ENCODE results near the gene TIMM8B.
"Not testable (repeated sequence)": the region's sequence is repeated elsewhere in the genome, so short reads cannot be mapped to it uniquely, and the experiment has no call there.

Gene TIMM8B

DNA sequence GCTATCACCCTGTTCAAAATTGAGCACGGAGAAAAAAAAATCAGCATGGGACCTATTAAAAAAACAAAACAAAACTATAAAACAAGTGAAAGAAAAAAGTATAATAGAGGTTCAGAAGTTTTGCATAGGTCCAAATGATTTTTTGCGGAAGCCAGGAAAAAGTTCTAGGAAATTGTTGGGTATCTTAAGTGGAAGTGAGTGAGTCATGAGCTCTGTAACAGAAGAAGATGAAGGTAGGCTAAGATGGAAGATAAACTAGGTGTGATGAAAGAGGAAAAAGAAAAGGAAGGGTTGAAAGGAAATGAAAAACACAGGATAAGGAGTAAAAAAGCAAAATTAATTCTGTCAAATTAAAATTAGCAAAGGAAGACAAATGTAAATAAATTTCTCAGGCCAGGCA lies 27.9 kb upstream of the TIMM8B start:
- Histone ChIP-seq H3K27ac (ENCODE audit: low read depth, low read length, severe bottlenecking) (no peak overlapping the region), H3K9me3 (ENCODE audit: control insufficient read depth, low read length) (no peaks in the 10 kb centered on the region), H3K36me3 (ENCODE audit: control insufficient read depth, insufficient read depth, low read length) (no peaks in the 10 kb centered on the region), H3K4me1 (ENCODE audit: control insufficient read depth, insufficient read depth, low read length, poor library complexity, severe bottlenecking) (no peaks in the 10 kb centered on the region), H3K4me3 (ENCODE audit: extremely low read depth, insufficient read depth, low read length, poor library complexity, severe bottlenecking) (no peak overlapping the region)
- WGBS, 2 experiments (ENCODE audit: insufficient coverage in 2 of 2), result 70 to 100% methylated on average over 1 of the region's 2 CpGs

DNA sequence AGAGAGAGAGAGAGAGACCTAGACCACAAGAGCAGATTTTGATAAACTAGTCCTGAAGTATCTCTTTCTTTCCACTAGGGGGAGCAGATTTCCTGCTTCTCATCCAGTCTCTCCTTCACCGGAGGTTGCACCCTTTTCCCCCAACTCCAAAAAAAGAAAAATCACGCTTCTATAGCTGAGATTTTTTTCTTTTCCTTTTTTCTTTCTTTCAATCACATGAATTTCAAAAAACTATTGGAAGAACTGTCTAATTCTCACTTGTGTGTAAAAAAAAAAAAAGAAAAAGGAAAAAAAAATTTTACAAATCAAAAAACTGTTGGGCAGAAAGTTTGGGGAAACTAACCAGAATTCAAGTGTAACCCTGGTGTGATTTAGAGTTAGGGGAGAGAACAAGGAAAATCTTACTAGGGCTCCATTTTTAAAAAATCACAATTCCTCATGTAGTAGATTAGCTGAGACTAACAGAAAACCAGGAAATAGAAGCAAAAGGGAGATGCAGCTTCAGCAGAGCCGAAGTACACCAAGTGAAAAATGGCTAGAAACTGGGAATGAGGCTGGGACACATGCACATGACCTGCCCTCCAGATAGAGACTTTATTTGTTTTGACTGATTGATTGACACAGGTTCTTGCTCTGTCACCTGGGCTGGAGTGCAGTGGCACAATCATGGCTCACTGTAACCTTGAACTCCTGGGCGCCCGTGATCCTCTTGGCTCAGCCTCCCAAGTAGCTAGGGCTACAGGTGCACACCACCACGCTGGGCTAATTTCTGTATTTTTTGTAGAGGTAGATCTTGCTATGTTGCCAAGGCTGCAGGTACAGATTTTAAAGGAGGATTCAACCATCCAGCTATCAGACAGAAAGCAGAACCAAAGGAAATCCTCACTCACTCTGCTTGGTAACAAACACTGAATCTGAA lies 27.2 kb upstream of the TIMM8B start:
- Histone ChIP-seq H3K9me3 (ENCODE audit: control insufficient read depth, low read length) (no peaks in the 10 kb centered on the region), H3K4me1 (ENCODE audit: control insufficient read depth, insufficient read depth, low read length, poor library complexity, severe bottlenecking) (no peaks in the 10 kb centered on the region), H3K27ac (ENCODE audit: low read depth, low read length, severe bottlenecking) (no peak overlapping the region), H3K4me3 (ENCODE audit: extremely low read depth, insufficient read depth, low read length, poor library complexity, severe bottlenecking) (no peak overlapping the region), H3K36me3 (ENCODE audit: control insufficient read depth, insufficient read depth, low read length) (no peaks in the 10 kb centered on the region)
- WGBS, 2 experiments (ENCODE audit: insufficient coverage in 2 of 2), result 68 to 79% methylated on average over 4 of the region's 6 CpGs

- H3K9me3 ChIP-seq (ENCODE audit: control insufficient read depth, low read length), result no peaks in the 10 kb centered on the region
- 86 to 89% methylated on average over 6 of the region's 8 CpGs for WGBS, 2 experiments (ENCODE audit: insufficient coverage in 2 of 2)
Observed at GRCh38 chr11:112106070-112106469, 19.5 kb upstream of the TIMM8B start.

GRCh38 chr11:112103446-112103845 lies 16.9 kb upstream of the TIMM8B start:
- H3K9me3 ChIP-seq (ENCODE audit: control insufficient read depth, low read length), result no peaks in the 10 kb centered on the region
- no CpG with 5 or more reads among the region's 6 CpGs for WGBS, 2 experiments (ENCODE audit: insufficient coverage in 2 of 2)

More at GRCh38 chr11:112106070-112106469, 19.5 kb upstream of the TIMM8B start:
- Histone ChIP-seq H3K4me3 (ENCODE audit: extremely low read depth, insufficient read depth, low read length, poor library complexity, severe bottlenecking) (no peak overlapping the region), H3K36me3 (ENCODE audit: control insufficient read depth, insufficient read depth, low read length) (no peaks in the 10 kb centered on the region), H3K27ac (ENCODE audit: low read depth, low read length, severe bottlenecking) (no peak overlapping the region), H3K4me1 (ENCODE audit: control insufficient read depth, insufficient read depth, low read length, poor library complexity, severe bottlenecking) (no peaks in the 10 kb centered on the region)

DNA sequence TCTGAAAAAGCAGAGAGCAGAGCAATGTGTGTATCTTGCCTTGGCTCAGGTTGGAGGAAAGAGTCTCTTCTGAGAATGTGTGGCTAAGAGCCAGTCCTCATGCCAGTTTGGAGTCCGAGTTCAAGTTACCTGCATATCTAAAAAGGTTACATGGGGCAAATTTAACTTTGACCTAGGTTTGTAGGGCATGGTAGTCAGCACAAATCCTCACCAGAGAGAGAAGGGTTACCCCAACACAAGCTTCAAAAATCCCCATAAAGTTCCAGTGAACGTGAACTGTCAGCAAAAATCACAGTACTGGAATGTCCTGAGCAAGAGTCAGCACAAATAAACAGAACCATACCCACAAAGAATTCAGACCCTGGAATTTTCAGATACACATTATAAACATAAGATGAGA lies 13.9 kb upstream of the TIMM8B start:
- H3K9me3 ChIP-seq (ENCODE audit: control insufficient read depth, low read length), result no peaks in the 10 kb centered on the region

More at GRCh38 chr11:112103446-112103845, 16.9 kb upstream of the TIMM8B start:
- Histone ChIP-seq H3K4me1 (ENCODE audit: control insufficient read depth, insufficient read depth, low read length, poor library complexity, severe bottlenecking) (no peaks in the 10 kb centered on the region), H3K4me3 (ENCODE audit: extremely low read depth, insufficient read depth, low read length, poor library complexity, severe bottlenecking) (no peak overlapping the region), H3K36me3 (ENCODE audit: control insufficient read depth, insufficient read depth, low read length) (no peaks in the 10 kb centered on the region), H3K27ac (ENCODE audit: low read depth, low read length, severe bottlenecking) (no peak overlapping the region)

DNA sequence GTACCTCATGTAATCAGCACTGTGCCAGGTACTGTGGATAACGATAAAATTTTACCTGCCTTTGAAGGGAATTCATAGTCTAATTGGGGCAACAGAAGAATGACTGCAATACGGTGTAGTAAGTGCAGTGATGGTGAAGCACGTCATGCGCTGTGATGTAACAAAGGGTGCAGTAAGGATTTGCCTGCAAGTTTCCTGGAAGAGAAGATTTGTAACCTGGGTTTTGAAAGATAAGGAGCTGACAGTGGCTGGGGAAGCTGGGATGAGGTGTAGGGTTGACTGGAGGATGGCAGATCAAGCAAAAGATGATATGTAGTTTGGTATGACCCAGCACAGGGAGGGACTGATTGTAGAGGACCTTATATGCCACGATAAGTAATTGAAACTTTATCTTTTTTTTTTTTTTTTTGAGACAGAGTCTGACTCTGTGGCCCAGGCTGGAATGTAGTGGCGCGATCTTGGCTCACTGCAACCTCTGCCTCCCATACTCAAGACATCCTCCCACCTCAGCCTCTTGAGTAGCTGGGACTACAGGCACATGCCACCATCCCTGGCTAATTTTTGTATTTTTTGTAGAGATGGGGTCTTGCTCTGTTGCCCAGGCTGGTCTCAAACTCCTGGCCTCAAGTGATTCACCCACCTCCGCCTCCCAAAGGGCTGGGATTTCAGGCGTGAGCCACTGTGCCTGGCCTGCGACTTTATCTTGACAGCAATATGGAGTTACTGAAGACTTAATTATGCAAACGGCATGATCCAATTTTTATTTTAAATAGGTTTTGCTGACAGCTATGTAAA lies 11.4 kb upstream of the TIMM8B start:
- Histone ChIP-seq H3K27ac (ENCODE audit: low read depth, low read length, severe bottlenecking) (no peak overlapping the region), H3K4me3 (ENCODE audit: extremely low read depth, insufficient read depth, low read length, poor library complexity, severe bottlenecking) (no peak overlapping the region), H3K4me1 (ENCODE audit: control insufficient read depth, insufficient read depth, low read length, poor library complexity, severe bottlenecking) (no peaks in the 10 kb centered on the region), H3K36me3 (ENCODE audit: control insufficient read depth, insufficient read depth, low read length) (peaks cover 36% of the 10 kb centered on the region), H3K9me3 (ENCODE audit: control insufficient read depth, low read length) (no peaks in the 10 kb centered on the region)
- 95 to 96% methylated on average over 8 of the region's 11 CpGs for WGBS, 2 experiments (ENCODE audit: insufficient coverage in 2 of 2)

More for the DNA sequence above, 13.9 kb upstream of the TIMM8B start:
- Histone ChIP-seq H3K4me1 (ENCODE audit: control insufficient read depth, insufficient read depth, low read length, poor library complexity, severe bottlenecking) (no peaks in the 10 kb centered on the region), H3K4me3 (ENCODE audit: extremely low read depth, insufficient read depth, low read length, poor library complexity, severe bottlenecking) (no peak overlapping the region), H3K36me3 (ENCODE audit: control insufficient read depth, insufficient read depth, low read length) (peaks cover 20% of the 10 kb centered on the region), H3K27ac (ENCODE audit: low read depth, low read length, severe bottlenecking) (no peak overlapping the region)
- 80 to 100% methylated on average over 1 to 2 of the region's 2 CpGs for WGBS, 2 experiments (ENCODE audit: insufficient coverage in 2 of 2)

DNA sequence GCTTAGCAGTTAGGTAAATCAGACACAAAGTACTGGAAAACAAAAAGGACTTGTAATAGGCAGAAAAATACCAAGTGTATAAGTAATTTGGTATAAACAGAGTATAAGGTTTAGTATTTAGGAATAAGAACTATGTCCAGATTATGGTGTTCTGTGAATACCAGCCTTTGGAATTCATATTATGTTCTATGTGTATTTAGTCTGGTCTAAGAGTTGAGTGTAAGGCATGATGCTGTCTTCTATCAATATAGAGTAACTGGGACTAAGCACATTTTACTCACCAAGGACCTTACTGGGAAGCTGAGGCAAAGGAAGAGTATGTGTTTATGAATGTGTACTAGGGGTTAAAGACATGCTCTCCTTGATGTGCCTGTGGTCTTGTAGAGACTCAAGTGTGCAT lies 9.6 kb upstream of the TIMM8B start:
- H3K4me1 ChIP-seq (ENCODE audit: control insufficient read depth, insufficient read depth, low read length, poor library complexity, severe bottlenecking), result no peaks in the 10 kb centered on the region
- peaks cover 53% of the 10 kb centered on the region for H3K36me3 ChIP-seq (ENCODE audit: control insufficient read depth, insufficient read depth, low read length)
- no peaks in the 10 kb centered on the region for H3K9me3 ChIP-seq (ENCODE audit: control insufficient read depth, low read length)
- H3K4me3 ChIP-seq (ENCODE audit: extremely low read depth, insufficient read depth, low read length, poor library complexity, severe bottlenecking), result no peak overlapping the region
- no peak overlapping the region for H3K27ac ChIP-seq (ENCODE audit: low read depth, low read length, severe bottlenecking)

DNA sequence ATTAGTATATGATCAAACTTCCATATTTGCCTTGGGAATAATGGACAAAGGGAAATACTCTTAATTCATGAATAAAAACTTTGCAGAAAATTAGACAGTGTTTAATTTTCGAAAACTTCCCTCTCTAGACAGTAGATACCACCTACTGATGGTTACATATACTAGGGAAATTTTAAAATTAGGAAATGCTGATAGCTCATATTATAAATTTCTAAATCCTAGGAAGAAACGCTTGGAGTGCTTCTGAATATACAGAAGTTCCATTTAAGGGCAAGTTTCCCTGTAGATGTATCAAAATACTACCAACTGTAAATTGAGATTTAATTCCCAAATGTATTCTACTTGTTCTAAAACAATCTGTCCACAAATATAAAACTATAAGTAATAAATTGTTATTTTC lies 8.7 kb upstream of the TIMM8B start:
- peaks cover 62% of the 10 kb centered on the region for H3K36me3 ChIP-seq (ENCODE audit: control insufficient read depth, insufficient read depth, low read length)
- H3K4me1 ChIP-seq (ENCODE audit: control insufficient read depth, insufficient read depth, low read length, poor library complexity, severe bottlenecking); H3K9me3 ChIP-seq (ENCODE audit: control insufficient read depth, low read length); H3K4me3 ChIP-seq (ENCODE audit: extremely low read depth, insufficient read depth, low read length, poor library complexity, severe bottlenecking); H3K27ac ChIP-seq (ENCODE audit: low read depth, low read length, severe bottlenecking): not testable (repeated sequence)
- WGBS, 2 experiments (ENCODE audit: insufficient coverage in 2 of 2), result no CpG with 5 or more reads among the region's 2 CpGs

DNA sequence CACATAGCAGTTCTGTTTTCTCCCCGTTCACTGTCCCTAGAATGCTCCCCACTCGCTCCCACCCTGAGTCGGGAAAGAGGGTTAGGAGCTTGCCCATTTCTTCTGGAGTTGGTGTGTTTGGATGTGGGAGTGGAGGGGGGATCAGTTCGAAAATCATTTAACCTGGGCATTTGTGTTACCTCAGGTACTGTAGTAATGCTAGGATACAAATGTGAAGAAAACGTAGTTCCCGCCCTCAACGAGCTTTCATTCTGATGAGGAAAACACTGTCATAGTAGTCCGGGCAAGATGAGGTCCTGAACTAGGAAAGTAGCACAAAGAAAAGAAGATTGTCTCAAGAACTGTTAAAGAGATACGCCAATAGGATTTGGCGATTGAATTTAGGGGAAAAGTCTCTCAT lies 656 bp upstream of the TIMM8B start:
- Histone ChIP-seq H3K9me3 (ENCODE audit: control insufficient read depth, low read length) (no peaks in the 10 kb centered on the region), H3K4me1 (ENCODE audit: control insufficient read depth, insufficient read depth, low read length, poor library complexity, severe bottlenecking) (peaks cover 14% of the 10 kb centered on the region), H3K27ac (ENCODE audit: low read depth, low read length, severe bottlenecking) (no peak overlapping the region), H3K36me3 (ENCODE audit: control insufficient read depth, insufficient read depth, low read length) (peaks cover 81% of the 10 kb centered on the region), H3K4me3 (ENCODE audit: extremely low read depth, insufficient read depth, low read length, poor library complexity, severe bottlenecking) (peak overlapping the region; percentile 83)
- WGBS, 2 experiments (ENCODE audit: insufficient coverage in 2 of 2), result 26 to 31% methylated on average over 7 of the region's 10 CpGs

DNA sequence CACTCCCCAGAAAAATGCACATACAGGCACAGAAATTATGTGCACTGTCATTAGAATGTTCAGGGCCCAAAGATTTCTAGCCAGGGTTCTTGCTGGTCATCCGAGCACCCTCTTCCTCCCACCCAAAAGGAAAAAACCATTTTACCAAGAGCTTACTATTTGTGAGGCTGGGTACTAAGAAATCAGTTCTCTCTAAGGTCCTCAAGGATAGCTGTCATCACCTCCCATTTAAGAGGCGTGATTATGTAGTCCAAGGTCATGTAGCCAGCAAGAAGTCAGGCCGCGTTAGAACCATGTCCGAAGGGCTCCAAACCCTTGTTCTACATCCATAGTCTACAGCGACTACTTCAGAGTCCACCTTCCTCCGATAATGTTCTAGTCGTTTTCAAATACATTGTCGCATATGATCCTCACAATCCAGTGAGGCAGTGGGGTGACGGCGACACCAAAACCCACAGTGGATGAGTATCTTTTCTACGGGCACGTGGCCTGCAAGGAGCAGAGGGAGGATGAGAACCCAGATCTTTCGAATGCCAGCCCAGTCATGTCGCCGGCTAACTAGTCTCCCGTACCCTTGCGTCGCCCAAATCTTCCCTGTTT lies 634 bp downstream of the TIMM8B start:
- Histone ChIP-seq H3K27ac (ENCODE audit: low read depth, low read length, severe bottlenecking) (no peak overlapping the region), H3K4me1 (ENCODE audit: control insufficient read depth, insufficient read depth, low read length, poor library complexity, severe bottlenecking) (peaks cover 14% of the 10 kb centered on the region), H3K36me3 (ENCODE audit: control insufficient read depth, insufficient read depth, low read length) (peaks cover 71% of the 10 kb centered on the region), H3K9me3 (ENCODE audit: control insufficient read depth, low read length) (no peaks in the 10 kb centered on the region), H3K4me3 (ENCODE audit: extremely low read depth, insufficient read depth, low read length, poor library complexity, severe bottlenecking) (peak overlapping the region; percentile 83)
- WGBS, 2 experiments (ENCODE audit: insufficient coverage in 2 of 2), result 0 to 2% methylated on average over 16 to 17 of the region's 19 CpGs

All from mesodermal cell (in vitro differentiated cells).